Measurements from ENCODE around the gene PAX8.

GRCh38 chr2:113213061-113213930, 65.4 kb downstream of the PAX8 start:
- TF ChIP-seq CTCF (IDR thresholded peaks at IDR 0.05) (no peak), POLR2A (IDR thresholded peaks at IDR 0.05) (no peak)

All from adrenal gland (tissue), 5 donors.